ENCODE results near the gene STK32C. TPM values are rescaled to one million over a fixed set of nuclear protein-coding genes. Genes with fewer than 3 reads are reported as not detected.

STK32C gene
- total and polyA plus RNA-seq, 2 donors from 2014 or later, result 11.6 to 14.4 TPM

GRCh38 chr10:132280646-132281074 is 27.1 kb downstream of the STK32C start:
- DNase-seq (peak in 1 of 5 donors; percentile 61), FAIRE-seq (no peak)
- no peak overlapping the region for H3K27ac ChIP-seq (ENCODE audit: low read depth in 2 of 2, low read length in 2 of 2)
- H3K4me3 ChIP-seq (ENCODE audit: low read length in 3 of 3), result no peak overlapping the region
- TF ChIP-seq, protein P1, sequence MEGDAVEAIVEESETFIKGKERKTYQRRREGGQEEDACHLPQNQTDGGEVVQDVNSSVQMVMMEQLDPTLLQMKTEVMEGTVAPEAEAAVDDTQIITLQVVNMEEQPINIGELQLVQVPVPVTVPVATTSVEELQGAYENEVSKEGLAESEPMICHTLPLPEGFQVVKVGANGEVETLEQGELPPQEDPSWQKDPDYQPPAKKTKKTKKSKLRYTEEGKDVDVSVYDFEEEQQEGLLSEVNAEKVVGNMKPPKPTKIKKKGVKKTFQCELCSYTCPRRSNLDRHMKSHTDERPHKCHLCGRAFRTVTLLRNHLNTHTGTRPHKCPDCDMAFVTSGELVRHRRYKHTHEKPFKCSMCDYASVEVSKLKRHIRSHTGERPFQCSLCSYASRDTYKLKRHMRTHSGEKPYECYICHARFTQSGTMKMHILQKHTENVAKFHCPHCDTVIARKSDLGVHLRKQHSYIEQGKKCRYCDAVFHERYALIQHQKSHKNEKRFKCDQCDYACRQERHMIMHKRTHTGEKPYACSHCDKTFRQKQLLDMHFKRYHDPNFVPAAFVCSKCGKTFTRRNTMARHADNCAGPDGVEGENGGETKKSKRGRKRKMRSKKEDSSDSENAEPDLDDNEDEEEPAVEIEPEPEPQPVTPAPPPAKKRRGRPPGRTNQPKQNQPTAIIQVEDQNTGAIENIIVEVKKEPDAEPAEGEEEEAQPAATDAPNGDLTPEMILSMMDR (IDR thresholded peaks at IDR 0.05; ENCODE audit: borderline replicate concordance, extremely low read depth, insufficient read depth), result no peak
- H3K36me3 ChIP-seq (ENCODE audit: control insufficient read depth in 2 of 3, insufficient read depth in 3 of 3, low read length in 3 of 3), result no peaks in the 10 kb centered on the region
- no peaks in the 10 kb centered on the region for H3K4me1 ChIP-seq (ENCODE audit: control insufficient read depth in 2 of 3, insufficient read depth in 2 of 3, low read depth in 1 of 3, low read length in 3 of 3)
- H3K9ac ChIP-seq (ENCODE audit: low read length in 3 of 3), result no peak overlapping the region
- intact Hi-C loops (cut with DNase I), result no loop called here
- no peaks in the 10 kb centered on the region for H3K27me3 ChIP-seq (ENCODE audit: control insufficient read depth, insufficient read depth, low read length)
- no peaks in the 10 kb centered on the region for H3K9me3 ChIP-seq (ENCODE audit: control insufficient read depth in 2 of 3, insufficient read depth in 1 of 3, low read length in 3 of 3)

DNA sequence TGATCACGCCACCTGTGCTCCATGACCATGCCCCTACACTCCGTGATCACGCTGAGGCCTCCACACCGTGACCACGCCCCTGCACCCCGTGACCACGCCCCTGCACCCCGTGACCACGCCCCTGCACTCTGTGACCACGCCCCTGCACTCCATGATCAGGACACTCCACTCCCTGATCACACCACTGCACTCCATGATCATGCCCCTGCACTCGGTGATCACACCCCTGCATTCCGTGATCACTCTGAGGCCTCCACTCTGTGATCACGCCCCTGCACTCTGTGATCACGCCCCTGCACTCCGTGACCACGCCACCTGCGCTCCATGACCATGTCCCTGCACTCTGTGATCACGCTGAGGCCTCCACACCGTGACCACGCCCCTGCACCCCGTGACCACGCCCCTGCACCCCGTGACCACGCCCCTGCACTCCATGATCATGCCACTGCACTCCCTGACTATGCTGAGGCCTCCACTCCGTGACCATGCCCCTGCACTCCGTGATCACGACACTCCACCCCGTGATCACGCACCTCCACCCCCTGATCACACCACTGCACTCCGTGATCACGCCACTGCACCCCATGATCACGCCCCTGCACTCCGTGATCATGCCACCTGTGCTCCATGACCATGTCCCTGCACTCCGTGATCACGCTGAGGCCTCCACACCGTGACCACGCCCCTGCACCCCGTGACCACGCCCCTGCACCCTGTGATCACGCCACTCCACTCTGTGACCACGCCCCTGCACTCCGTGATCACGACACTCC is 27.7 kb downstream of the STK32C start:
- no peak overlapping the region for H3K27ac ChIP-seq (ENCODE audit: low read depth in 2 of 2, low read length in 2 of 2)
- TF ChIP-seq, protein P1 (IDR thresholded peaks at IDR 0.05; ENCODE audit: borderline replicate concordance, extremely low read depth, insufficient read depth), result no peak
- peak in 1 of 5 donors; percentile 32 for DNase-seq

GRCh38 chr10:132277311-132277741 is 30.4 kb downstream of the STK32C start:
- peak in 1 of 5 donors; percentile 55 for DNase-seq
- Histone ChIP-seq H3K36me3 (ENCODE audit: control insufficient read depth in 2 of 3, insufficient read depth in 3 of 3, low read length in 3 of 3) (no peaks in the 10 kb centered on the region), H3K4me3 (ENCODE audit: low read length in 3 of 3) (no peak overlapping the region), H3K9me3 (ENCODE audit: control insufficient read depth in 2 of 3, insufficient read depth in 1 of 3, low read length in 3 of 3) (no peaks in the 10 kb centered on the region), H3K9ac (ENCODE audit: low read length in 3 of 3) (no peak overlapping the region), H3K27me3 (ENCODE audit: control insufficient read depth, insufficient read depth, low read length) (no peaks in the 10 kb centered on the region), H3K4me1 (ENCODE audit: control insufficient read depth in 2 of 3, insufficient read depth in 2 of 3, low read depth in 1 of 3, low read length in 3 of 3) (peaks cover 0 to 2% (median 0%) of the 10 kb centered on the region in 3 donors), H3K27ac (ENCODE audit: low read depth in 2 of 2, low read length in 2 of 2) (no peak overlapping the region)
- no peak for FAIRE-seq
- TF ChIP-seq, protein P1 (IDR thresholded peaks at IDR 0.05; ENCODE audit: borderline replicate concordance, extremely low read depth, insufficient read depth), result no peak
- intact Hi-C loops (cut with DNase I), result no loop called here

More for the DNA sequence above, 27.7 kb downstream of the STK32C start:
- no peak for FAIRE-seq
- intact Hi-C loops (cut with DNase I), result no loop called here
- no peaks in the 10 kb centered on the region for H3K36me3 ChIP-seq (ENCODE audit: control insufficient read depth in 2 of 3, insufficient read depth in 3 of 3, low read length in 3 of 3)
- H3K27me3 ChIP-seq (ENCODE audit: control insufficient read depth, insufficient read depth, low read length), result no peaks in the 10 kb centered on the region
- no peaks in the 10 kb centered on the region for H3K9me3 ChIP-seq (ENCODE audit: control insufficient read depth in 2 of 3, insufficient read depth in 1 of 3, low read length in 3 of 3)
- H3K4me1 ChIP-seq (ENCODE audit: control insufficient read depth in 2 of 3, insufficient read depth in 2 of 3, low read depth in 1 of 3, low read length in 3 of 3), result no peaks in the 10 kb centered on the region
- no peak overlapping the region for H3K9ac ChIP-seq (ENCODE audit: low read length in 3 of 3)
- no peak overlapping the region for H3K4me3 ChIP-seq (ENCODE audit: low read length in 3 of 3)
